ENCODE results near the gene ACTN3.
"Not testable (repeated sequence)": the region's sequence is repeated elsewhere in the genome, so short reads cannot be mapped to it uniquely, and the experiment has no call there.

The ACTN3 gene

DNA sequence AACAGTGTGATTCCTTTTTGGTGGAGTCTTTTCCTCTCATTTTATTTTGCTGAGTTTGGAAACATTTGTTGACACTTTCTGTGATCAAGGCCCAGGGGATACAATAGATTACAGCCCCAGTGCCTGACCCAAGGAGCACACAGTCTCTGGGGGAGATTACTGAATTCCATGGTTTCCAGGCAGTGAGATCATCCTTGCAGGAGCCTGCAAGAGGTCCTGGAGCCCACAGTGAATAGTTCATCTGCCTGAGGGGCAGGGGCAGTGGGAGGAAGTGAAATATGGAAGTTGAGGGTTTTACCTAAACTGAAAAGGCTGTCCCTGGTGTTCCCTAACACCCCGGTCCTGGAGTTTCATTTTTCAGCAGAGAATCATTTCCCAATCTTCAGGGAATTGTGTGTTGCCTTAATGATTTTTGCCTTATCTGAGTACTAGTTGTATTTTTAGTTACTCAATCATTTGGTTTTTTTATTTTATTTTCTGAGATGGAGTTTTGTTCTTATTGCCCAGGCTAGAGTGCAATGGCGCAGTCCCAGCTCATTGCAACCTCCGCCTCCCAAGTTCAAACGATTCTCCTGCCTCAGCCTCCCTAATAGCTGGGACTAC lies 54.0 kb downstream of the ACTN3 start:
- DNase-seq (ENCODE audit: low spot score): no peak

- DNase-seq (ENCODE audit: low spot score): no peak
These were observed 56.4 kb downstream of the ACTN3 start for GRCh38 chr11:66603072-66603471.

DNA sequence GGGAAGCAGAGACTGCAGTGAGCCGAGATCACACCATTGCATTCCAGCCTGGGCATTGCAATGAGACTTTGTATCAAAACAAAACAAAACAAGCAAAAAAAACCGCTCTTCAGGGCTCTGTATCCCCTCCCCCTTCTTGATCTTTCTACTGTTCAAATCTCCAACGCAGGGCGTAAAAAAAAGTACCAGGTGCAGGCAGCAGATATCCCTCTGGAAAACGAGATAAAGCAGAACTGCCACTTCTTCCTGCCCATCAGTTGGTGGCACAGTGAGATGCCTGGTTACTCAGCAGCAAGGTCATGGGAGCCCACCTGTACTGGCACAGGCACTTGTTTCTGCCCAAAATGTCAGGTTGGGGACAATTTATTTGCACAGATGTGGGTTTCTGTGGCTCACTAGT lies 57.5 kb downstream of the ACTN3 start:
- no peak for DNase-seq (ENCODE audit: low spot score)

- DNase-seq (ENCODE audit: low spot score): not testable (repeated sequence)
These were observed 59.9 kb downstream of the ACTN3 start for GRCh38 chr11:66606608-66607007.

DNA sequence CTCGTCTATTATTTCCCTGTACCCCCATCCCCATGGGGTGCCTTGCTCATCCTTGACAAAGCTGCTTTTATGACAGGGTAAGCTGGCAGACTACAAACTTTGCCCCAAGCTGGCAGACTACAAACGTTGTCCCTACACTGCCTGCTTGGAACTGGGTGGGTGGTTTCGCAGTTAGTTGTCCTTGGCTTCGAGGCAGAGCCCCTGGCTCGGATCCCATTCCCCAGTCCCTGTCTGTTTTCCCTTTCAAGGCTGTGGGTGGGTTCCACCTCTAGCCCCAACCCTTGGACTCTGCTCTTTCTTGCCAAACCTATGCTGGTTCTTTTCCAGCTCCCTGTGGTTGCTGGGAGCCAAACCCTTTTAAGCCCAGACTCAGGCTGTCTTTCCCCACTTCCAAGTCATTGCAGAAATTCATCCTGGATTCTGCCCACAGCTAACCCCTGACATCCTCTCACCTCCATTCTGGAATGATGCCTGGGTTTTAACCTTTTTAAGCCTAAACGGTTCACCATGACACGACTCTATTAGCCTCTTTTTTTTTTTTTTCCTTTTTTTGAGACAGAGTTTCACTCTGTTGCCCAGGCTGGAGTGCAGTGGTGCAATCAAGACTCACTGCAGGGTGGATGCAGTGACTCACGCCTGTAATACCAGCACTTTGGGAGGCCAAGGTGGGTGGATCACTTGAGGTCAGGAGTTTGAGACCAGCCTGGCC lies 60.6 kb downstream of the ACTN3 start:
- DNase-seq (ENCODE audit: low spot score): peak; percentile 74

- DNase-seq (ENCODE audit: low spot score): no peak
These were observed 63.3 kb downstream of the ACTN3 start for GRCh38 chr11:66609721-66610617.

GRCh38 chr11:66612458-66612857 lies 65.8 kb downstream of the ACTN3 start:
- DNase-seq (ENCODE audit: low spot score): no peak
